HG02943 (cell line): Measurements from ENCODE around the gene USP14.
"Not testable (repeated sequence)": the region's sequence is repeated elsewhere in the genome, so short reads cannot be mapped to it uniquely, and the experiment has no call there.

Experiments used
- ATAC-seq: cut with Tn5 transposase; IDR thresholded peaks from one replicate; pipeline ENCODE4 v1.9.1; 2021; ENCODE audit warnings: mild to moderate bottlenecking, low read depth, moderate library complexity; ENCODE audit not compliant: unreplicated experiment

USP14 gene

DNA sequence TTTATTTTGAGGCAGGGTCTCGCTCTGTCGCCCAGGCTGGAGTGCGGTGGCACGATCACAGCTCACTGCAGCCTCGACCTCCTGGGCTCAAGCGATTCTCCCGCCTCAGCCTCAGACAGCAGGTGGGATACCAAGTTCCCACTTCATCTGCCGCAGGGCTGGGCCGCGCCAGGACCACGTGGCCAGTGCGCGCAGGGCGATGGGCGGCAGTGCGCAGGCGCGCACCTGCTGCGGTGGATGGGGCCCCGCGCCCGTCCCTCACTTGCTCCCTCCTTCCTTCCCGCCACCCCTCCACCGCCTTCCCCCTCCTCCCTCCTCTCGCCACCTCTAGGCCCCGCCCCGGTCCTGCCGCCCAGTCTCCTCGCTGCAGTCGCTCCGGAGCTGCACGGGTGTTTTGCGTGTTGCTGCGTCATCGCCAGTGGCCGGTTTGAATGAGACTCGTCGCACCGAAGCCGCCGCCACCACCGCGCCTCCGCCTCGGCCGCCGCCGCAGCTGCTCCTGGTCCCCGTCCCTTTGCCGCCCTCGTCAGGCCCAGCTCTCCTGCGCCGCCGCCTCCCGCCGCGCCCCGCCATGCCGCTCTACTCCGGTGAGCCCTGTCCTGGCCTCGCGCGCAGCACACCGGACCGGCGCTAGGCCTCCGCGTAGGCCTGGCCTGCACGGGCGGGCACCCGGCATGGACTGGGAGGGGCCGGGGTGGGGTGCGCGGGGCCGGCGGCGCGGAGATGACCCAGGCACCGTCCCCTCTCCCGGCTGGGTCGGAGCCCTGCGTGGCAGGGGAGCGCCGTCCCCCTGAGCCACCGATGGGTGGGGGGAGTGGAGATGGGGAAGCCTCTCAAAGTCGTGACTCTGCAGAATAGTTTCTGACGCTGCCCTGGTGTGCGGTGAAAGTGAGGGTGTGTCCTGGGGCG lies at the start of gene USP14:
TSS of gene USP14 (plus strand) at position 430 of the 909 bp plus-strand sequence. CDS start at position 572, 142 bp downstream.
- peak; percentile 87 for ATAC-seq

DNA sequence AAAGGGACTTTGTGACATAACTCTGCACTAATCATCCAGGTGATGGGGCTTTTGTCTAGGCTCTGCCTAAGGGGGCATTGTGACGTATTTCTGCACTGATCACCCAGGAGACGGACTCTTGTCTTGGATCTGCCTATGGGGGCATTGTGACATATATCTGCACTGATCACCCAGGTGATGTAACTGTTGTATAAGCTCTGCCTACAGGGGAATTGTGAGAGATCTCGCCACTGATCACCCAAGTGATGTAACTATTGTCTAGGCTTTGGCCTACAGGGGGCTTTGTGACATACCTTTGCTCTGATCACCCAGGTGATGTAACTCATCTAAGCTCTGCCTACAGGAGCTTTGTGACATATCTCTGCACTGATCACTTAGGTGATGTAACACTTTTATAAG lies 49.7 kb upstream of the USP14 start:
- ATAC-seq: peak; percentile 13

DNA sequence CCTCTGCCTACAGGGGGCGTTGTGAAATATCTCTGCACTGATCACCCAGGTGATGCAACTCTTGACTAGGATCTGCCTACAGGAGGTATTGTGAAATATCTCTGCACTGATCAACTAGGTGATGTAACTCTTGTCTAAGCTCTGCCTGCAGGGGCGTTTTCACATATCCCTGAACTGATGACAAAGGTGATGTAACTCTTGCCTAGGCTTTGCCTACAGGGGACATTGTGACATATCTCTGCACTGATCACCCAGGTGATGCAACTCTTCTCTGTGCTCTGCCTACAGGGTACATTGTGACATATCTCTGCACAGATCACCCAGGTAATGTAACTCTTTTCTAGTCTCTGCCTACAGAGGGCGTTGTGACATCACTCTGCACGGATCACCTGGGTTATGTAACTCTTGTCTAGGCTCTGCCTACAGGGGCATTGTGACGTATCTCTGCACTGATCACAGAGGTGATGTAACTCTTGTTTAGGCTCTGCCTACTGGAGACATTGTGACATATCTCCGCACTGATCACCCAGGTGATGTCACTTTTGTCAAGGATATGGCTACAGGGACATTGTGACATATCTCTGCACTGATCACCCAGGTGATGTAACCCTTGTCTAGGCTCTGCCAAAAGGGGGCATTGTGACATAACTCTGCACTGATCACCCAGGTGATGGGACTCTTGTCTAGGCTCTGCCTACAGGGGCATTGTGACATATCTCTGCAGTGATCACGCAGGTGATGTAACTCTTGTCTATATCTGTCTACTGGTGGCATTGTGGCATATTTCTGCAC lies 49.0 kb upstream of the USP14 start:
- ATAC-seq: not testable (repeated sequence)

DNA sequence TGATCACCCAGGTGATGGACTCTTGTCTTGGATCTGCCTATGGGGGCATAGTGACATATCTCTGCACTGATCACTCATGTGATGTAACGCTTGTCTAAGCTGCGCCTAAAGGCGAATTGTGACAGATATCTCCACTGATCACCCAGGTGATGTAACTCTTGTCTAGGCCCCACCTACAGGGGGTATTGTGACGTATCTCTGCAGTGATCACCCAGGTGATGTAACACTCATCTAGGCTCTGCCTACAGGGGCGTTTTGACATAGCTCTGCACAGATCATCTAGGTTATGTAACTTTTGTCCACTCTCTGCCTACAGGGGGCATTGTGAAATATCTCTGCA lies 48.5 kb upstream of the USP14 start:
- not testable (repeated sequence) for ATAC-seq

DNA sequence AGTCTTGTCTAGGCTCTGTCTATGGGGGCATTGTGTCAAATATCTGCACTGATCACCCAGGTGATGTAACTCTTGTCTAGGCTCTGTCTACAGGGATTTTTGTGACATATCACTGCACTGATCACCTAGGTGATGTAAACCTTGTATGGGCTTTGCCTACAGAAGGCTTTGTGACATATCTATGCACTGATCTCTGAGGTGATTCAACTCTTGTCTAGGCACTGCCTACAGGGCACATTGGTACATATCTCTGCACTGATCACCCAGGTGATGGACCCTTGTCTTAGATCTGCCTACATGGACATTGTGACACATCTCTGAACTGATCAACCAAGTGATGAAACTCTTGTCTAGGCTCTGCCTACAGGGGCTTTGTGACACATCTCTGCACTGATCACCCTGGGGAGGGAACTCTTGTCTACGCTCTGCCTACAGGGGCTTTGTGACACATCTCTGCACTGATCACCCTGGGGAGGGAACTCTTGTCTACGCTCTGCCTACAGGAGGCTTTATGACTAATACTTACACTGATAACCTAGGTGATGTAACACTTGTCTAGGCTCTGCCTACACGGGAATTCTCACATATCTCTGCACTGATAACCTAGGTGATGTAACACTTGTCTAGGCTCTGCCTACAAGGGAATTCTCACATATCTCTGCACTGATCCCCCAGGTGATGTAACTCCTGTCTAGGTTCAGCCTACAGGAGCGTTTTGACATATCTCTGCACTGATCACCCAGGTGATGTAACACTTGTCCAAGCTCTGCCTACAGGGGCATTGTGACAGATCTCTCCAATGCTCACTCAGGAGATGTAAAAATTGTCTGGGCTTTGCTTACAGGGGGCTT lies 47.8 kb upstream of the USP14 start:
- not testable (repeated sequence) for ATAC-seq

DNA sequence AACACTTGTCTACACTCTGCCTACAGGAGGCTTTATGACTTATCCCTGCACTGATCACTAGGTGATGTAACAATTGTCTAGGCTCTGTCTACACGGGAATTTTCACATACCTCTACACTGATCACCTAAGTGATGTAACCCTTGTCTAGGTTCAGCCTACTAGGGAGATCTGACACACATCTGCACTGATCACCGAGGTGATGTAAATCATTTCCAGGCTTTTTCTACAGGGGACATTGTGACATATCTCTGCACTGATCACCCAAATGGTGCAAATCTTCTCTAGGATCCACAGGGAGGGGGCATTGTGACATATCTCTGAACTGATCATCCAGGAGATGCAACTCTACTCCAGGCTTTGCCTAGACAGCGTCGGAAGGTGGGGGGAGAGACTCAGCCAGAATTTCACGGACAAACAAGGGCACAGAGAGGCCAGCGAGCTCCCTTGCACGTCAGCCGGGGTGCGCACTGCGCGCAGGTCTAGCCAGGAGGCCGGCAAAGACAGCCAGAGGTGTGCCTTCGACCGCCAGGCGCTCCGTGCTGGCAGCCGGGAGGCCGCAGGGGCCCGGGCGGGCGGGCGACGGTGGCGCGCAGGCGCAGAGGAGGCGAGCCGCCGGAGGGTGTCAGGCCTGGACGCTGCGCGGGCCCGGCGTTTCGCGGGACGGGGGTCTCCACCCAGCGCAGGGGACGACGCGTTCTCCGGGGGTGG lies 46.9 kb upstream of the USP14 start:
- no peak for ATAC-seq

DNA sequence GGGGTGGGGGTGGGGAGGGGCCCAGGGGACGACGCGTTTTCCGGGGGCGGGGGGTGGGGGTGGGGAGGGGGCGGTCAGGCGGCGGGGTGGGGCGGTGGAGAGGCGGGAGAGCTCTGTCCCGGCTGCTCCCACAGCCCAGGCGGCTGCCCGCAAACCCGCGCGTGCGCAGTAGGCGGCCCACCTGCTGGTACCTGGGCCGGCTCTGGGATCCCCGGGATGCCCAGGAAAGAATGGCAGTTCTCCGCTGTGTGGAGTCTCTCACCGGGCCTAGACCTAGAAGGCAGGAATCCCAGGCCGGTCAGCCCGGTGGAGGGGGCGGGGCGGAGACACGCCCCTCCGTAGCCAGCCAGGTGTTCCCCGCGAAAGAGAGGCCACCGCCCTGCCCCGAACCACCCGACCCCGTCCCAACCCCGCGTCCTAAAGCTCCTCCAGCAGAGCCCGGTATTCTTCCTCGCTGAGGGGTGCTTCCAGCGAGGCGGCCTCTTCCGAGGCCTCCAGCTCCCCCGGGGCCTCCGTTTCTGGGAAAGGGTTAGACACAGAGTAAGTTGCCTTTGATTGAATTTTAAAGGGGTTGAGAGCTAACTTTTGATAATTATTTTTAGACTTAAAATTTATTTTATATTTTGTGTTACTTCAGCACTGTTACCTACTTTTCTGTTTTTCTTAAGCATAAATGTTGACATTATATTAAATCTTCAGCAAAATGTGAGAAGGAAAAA lies 46.2 kb upstream of the USP14 start:
- not testable (repeated sequence) for ATAC-seq

DNA sequence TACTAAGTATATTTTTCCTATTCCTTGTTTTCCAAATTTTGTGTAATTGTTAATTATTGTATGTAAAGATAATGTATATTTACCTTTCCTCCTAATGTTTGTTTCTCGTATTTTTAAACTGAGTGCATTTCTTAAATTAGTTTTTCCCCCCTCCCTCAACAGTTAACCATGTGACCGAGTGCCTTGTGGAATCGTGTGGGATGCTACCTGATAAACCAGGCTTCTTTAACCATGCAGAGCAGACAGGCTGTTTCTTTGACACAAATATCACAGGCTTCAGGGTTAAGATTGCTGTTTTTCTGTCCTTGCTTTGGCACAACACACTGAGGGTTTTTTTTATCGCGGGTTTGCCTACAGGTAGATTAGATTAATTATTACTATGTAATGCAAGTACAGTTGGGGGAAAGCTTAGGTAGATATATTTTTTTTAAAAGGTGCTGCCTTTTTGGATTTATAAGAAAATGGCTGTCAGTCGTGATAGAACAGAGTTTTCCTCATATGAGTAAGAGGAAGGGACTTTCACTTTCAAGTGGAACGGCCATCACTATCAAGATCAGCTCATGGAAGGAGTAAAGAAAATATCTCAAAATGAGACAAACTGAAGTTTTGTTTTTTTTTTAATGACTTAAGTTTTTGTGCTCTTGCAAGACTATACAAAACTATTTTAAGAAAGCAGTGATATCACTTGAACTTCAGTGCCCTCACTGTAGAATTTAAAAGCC lies 37.7 kb upstream of the USP14 start:
- not testable (repeated sequence) for ATAC-seq

DNA sequence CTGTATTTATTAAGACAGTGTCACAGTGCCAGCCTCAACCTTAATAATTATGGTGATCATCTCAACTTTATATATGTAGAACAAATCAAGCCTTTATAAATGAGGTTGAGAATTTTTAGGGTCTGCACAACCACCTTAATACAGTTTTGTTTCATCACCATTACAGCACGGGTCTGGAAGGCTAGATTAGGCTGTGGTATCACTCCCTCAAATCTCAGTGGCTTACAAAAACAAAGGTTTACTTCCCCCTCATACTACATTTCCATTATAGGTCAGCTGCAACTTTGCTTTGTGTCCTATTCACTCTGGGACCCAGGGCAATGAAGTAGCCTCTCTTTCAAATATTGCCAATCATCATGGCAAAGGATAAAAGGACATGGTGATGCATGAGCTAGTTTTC lies 23.3 kb upstream of the USP14 start:
- ATAC-seq: no peak

DNA sequence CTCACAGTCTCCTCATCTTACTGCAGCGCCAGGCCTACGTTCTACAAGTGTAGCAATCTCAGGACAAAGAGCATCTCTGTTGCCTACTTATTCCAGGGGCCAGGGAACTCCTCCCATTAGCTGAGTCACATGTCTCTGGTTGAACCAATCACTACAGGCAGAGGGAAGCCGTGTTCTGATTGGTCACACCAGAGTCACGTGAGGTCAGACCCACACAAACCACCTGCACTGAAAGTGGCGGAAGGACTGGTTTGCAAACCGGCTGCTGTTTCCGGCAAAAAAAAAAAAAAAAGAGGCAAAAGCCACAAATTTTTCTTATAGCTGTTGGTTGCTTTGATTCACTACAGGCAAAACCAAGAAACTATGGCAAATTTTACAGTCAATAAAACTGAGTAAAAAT lies 21.9 kb upstream of the USP14 start:
- ATAC-seq: no peak

DNA sequence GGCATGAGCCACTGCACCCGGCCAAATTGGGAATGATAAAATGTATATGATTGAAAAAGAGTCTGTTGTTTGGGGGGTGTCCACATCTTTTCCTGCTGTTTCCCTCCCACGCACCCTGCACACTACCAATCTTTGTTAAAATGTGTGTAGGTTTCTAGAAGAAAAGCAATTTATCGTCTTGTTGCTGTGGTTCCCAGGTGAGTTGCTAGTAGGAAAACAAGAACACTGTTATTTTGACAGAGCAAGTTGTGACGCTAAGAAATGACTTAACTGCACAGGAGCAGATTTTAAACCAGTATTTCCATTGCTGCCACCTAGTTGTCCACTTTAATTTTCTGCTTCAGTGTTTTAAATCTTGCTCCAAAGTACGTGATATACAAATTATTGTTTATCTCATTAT lies 21.0 kb upstream of the USP14 start:
- ATAC-seq: no peak

DNA sequence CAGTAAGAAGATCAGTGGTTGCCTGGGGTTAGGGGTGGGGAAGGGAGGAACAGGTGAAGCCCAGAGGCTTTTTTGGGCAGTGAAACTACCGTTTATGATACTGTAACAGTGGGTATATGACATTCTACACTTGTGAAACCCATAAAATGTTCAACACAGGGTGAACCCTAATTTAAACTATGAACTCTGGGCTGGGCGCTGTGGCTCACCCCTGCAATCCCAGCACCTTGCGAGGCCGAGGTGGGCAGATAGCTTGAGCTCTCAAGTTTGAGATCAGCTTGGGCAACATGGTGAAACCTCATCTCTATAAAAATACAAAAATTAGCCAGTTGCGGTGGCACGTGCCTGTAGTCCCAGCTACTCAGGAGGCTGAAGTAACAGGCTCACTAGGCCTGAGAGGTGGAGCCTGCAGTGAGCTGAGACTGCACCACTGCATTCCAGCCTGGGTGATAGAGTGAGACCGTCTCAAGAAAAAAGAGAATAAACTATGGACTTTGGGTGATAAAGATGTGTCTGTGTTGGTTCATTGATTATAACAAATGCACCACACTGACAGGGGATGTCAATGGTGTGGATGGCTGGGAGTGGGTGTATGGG lies 17.6 kb upstream of the USP14 start:
- no peak for ATAC-seq

DNA sequence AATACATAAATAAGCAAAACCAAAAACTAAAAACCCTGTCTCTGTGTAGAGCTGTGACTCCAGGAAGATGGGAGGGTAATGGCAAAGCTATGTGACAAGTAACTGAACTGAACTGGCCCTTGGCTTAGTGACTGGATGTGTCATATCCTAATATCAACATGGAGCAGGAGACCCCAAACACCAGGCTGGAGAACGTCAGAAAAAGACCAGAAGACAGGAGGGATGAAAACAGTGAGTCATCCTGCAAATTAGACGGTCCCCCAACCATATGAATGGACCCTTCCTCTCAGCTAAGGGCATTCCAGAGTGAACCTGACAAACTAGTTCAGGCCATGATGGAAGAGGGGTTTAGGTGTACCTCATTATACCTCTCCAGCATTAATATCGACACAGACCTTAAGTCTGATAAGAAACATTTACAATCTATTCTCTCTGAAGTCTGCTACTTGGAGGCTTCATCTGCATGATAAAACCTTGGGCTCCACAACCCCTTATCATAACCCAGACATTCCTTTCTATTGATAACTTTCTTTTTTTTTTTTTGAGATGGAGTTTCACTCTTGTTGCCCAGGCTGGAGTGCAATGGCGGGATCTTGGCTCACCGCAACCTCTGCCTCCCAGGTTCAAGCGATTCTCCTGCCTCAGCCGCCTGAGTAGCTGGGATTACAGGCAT lies 15.6 kb upstream of the USP14 start:
- not testable (repeated sequence) for ATAC-seq

DNA sequence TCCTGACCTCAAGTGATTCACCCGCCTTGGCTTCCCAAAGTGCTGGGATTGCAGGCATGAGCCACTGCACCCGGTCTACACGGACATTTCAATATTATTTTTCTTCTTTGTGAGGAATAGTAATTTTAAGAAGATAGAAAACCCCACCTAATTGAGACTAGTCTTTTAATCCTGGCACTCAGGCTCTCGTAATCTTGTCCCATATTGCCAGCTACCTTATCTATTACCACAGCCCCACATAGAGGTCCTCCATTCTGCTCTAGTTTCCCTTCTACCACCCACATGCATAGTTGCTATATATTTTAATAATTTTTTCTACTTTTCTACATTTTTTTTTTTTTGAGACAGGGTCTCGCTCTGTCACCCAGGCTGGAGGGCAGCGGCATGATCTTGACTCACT lies 9.5 kb upstream of the USP14 start:
- ATAC-seq: no peak

DNA sequence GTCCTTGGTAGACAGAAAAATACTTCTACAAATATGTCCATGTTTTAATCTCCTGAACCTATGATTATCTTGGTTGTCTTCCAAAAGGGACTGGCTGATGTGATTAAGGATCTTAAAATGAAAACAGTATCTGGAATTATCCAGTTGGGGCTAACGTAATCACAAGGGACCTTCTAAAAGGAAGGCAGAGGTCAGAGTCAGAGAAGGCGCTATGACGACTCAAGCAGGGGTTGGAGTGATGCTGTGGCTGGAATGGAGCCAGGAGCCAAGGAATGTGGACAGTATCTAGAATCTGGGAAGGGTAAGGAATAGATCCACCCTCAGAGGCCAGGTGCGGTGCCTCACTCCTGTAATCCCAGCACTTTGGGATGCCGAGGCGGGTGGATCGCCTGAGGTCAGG lies 4.2 kb upstream of the USP14 start:
- no peak for ATAC-seq

DNA sequence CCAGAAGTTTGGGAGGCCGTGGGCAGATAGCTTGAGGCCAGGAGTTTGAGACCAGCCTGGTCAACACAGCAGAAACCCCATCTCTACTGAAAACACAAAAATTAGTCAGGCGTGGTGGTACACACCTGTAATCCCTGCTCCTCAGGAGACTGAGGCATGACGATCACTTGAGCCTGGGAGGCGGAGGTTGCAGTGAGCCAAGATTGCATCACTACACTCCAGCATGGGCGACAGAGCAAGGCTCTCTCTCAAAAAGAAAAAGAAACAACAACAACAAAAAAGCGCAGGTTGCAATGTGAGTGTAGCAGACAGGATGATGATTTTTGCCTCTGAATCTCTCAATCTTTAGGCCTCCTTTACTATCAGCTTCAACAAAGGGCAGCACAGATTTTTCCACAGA lies 2.7 kb upstream of the USP14 start:
- ATAC-seq: no peak

DNA sequence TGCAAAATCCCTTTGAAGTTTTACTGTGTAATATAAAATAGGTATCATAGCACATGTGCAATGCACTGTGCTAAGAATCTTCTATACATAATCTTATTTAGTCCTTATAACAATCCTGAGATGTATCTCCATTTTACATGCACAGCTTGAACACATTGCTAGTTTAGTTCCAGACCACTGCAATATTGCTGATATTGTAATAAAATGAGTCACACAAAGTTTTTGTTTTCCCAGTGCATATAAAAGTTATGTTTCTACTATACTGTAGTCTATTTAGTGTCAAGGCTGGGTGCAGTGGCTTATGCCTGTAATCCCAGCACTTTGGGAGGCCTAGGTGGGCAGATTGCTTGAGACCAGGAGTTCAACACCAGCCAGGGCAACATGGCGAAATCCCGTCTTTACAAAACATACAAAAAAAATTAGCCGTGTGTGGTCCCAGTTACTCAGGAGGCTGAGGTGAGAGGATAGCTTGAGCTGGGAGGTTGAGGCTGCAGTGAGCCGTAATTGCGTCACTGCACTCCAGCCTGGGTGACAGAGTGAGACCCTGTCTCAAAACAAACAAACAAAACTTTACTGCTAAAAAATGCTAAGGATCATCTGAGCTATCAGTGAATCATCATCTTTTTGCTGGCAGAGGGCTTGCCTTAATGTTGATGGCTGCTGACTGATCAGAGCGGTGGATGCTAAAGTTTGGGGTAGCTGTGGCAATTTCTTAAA lies 1.7 kb upstream of the USP14 start:
- no peak for ATAC-seq
